ENCODE data around the gene P2RY6.
"Not testable (repeated sequence)": the region's sequence is repeated elsewhere in the genome, so short reads cannot be mapped to it uniquely, and the experiment has no call there.

P2RY6 gene

DNA sequence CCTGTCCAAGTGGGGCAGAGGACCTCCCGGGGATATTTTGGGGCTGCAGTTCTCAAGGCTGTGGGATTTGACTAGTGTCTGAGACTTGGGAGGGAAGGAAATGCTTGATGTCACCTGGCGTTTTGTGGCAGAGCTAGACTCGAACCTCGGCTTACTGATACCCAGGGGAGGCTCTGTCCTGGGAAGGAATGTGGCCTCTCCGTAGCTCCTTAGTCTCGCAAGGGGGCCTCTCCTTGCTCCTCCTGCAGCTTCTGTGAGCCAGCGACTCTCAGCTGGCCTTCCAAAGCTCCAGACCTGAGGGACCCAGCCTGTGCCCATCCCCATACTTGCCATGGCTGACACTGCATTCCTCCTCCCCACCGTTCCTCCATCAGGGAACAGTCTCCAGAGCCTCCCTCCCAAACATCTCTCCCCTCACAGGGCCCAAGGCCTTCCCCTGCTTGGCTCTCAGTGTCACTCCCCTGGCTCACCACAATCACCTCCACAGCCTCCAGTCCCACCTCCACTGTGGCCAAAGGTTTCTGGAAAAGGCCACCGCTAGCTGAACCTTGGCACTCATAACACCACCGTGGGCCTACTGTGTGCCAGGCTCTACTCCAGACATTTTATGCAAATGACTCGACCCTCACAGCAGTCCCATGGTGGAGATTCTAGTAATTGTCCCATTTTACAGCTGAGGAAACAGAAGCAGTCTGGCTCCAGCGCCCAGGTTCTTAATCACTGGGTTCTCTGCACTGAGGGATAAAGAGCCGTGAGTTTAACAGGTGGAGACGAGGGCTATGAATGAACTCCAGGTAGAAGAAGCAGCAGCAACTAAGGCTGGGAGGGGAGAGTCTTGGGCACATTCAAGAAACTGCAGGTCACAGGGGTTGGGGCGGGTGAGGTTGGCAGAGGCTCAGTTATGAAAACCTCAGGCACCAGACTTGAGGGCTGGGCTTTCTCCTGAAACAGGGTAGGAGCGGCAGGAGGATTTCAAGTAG is 42.0 kb upstream of the P2RY6 start:
- H3K36me3 ChIP-seq (ENCODE audit: low read depth), result peaks cover 12% of the 10 kb centered on the region; the same call in 1 of the 2 replicates
- TF ChIP-seq CTCF (IDR thresholded peaks at IDR 0.05; ENCODE audit: poor library complexity, severe bottlenecking), result no peak
- no peaks in the 10 kb centered on the region for H3K9me3 ChIP-seq (ENCODE audit: severe bottlenecking)
- H3K27ac ChIP-seq (ENCODE audit: poor library complexity, severe bottlenecking), result no peak overlapping the region
- H3K4me1 ChIP-seq (ENCODE audit: insufficient read depth, poor library complexity, severe bottlenecking), result peaks cover 16% of the 10 kb centered on the region
- H3K27me3 ChIP-seq (ENCODE audit: insufficient read depth, poor library complexity, severe bottlenecking), result no peaks in the 10 kb centered on the region
- ATAC-seq (ENCODE audit: low read depth) (no peak), DNase-seq (ENCODE audit: low spot score) (peak; percentile 31)
- no peak overlapping the region for H3K4me3 ChIP-seq (ENCODE audit: severe bottlenecking)

DNA sequence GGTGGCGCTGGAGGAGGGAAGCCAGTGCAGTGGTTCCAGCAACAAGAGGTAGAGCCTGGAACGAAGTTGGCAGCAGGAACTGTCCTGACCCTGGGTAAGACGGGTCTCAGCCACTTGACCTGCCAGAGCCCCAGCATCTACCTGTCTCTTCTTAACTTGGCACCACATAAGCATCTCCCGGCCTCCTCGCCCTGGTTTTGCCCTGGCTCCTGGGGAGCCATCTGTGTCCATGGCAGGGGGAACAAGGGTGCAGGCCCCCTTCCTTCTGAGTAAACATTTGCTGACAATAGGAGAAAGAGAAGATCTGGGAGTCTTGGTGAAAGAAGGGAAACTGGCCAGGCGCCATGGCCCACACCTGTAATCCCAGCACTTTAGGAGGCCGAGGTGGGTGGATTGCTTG is 41.2 kb upstream of the P2RY6 start:
- no peak overlapping the region for H3K27ac ChIP-seq (ENCODE audit: poor library complexity, severe bottlenecking)
- no peak for ATAC-seq (ENCODE audit: low read depth)
- peaks cover 16% of the 10 kb centered on the region for H3K4me1 ChIP-seq (ENCODE audit: insufficient read depth, poor library complexity, severe bottlenecking)
- no peaks in the 10 kb centered on the region for H3K27me3 ChIP-seq (ENCODE audit: insufficient read depth, poor library complexity, severe bottlenecking)
- H3K4me3 ChIP-seq (ENCODE audit: severe bottlenecking), result no peak overlapping the region
- no peaks in the 10 kb centered on the region for H3K9me3 ChIP-seq (ENCODE audit: severe bottlenecking)
- peaks cover 12% of the 10 kb centered on the region; the same call in 1 of the 2 replicates for H3K36me3 ChIP-seq (ENCODE audit: low read depth)
- TF ChIP-seq CTCF (IDR thresholded peaks at IDR 0.05; ENCODE audit: poor library complexity, severe bottlenecking), result no peak
- DNase-seq (ENCODE audit: low spot score), result peak; percentile 28

- not testable (repeated sequence) for H3K27me3 ChIP-seq (ENCODE audit: insufficient read depth, poor library complexity, severe bottlenecking); H3K9me3 ChIP-seq (ENCODE audit: severe bottlenecking); H3K27ac ChIP-seq (ENCODE audit: poor library complexity, severe bottlenecking); H3K4me3 ChIP-seq (ENCODE audit: severe bottlenecking); ATAC-seq (ENCODE audit: low read depth)
- Histone ChIP-seq H3K4me1 (ENCODE audit: insufficient read depth, poor library complexity, severe bottlenecking) (peaks cover 12% of the 10 kb centered on the region), H3K36me3 (ENCODE audit: low read depth) (peaks cover 12% of the 10 kb centered on the region; the same call in 1 of the 2 replicates)
- peak; percentile 11 for DNase-seq (ENCODE audit: low spot score)
Measured at GRCh38 chr11:73232487-73232886, 39.7 kb upstream of the P2RY6 start.

- no peaks in the 10 kb centered on the region for H3K27me3 ChIP-seq (ENCODE audit: insufficient read depth, poor library complexity, severe bottlenecking)
- no peaks in the 10 kb centered on the region for H3K9me3 ChIP-seq (ENCODE audit: severe bottlenecking)
- peaks cover 11% of the 10 kb centered on the region for H3K4me1 ChIP-seq (ENCODE audit: insufficient read depth, poor library complexity, severe bottlenecking)
- no peak overlapping the region for H3K27ac ChIP-seq (ENCODE audit: poor library complexity, severe bottlenecking)
- ATAC-seq (ENCODE audit: low read depth), result no peak
- no peak overlapping the region for H3K4me3 ChIP-seq (ENCODE audit: severe bottlenecking)
- no peak for TF ChIP-seq CTCF (IDR thresholded peaks at IDR 0.05; ENCODE audit: poor library complexity, severe bottlenecking)
- peaks cover 12% of the 10 kb centered on the region; the same call in 1 of the 2 replicates for H3K36me3 ChIP-seq (ENCODE audit: low read depth)
- peak; percentile 9 for DNase-seq (ENCODE audit: low spot score)
Measured at GRCh38 chr11:73233211-73233610, 38.9 kb upstream of the P2RY6 start.

DNA sequence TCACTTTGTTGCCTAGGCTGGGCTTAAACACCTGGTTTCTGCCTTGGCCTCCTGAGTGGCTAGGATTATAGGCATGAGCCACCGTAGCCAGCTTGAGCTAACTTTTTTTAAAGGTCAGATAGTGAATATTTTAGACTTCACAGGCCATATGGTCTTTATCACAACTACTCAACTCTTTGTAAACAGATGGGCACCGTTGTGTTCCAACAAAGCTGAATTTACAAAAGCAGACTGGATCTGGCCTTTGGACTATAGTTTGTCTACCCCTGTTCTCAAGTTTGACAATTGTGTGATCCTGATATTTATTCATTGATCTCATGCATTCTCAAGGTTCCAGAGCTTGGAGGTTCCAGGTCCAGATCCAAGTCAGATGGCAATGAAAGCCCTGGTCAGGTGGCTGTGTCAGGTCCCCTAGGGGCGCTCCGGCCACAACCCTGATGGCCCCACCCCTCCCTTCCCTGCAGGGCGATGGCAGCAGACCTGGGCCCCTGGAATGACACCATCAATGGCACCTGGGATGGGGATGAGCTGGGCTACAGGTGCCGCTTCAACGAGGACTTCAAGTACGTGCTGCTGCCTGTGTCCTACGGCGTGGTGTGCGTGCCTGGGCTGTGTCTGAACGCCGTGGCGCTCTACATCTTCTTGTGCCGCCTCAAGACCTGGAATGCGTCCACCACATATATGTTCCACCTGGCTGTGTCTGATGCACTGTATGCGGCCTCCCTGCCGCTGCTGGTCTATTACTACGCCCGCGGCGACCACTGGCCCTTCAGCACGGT is 38.3 kb upstream of the P2RY6 start:
- peak; percentile 42 for DNase-seq (ENCODE audit: low spot score)
- Histone ChIP-seq H3K27me3 (ENCODE audit: insufficient read depth, poor library complexity, severe bottlenecking) (no peaks in the 10 kb centered on the region), H3K36me3 (ENCODE audit: low read depth) (peaks cover 10% of the 10 kb centered on the region; the same call in 1 of the 2 replicates), H3K4me3 (ENCODE audit: severe bottlenecking) (no peak overlapping the region), H3K9me3 (ENCODE audit: severe bottlenecking) (no peaks in the 10 kb centered on the region), H3K27ac (ENCODE audit: poor library complexity, severe bottlenecking) (no peak overlapping the region), H3K4me1 (ENCODE audit: insufficient read depth, poor library complexity, severe bottlenecking) (peaks cover 9% of the 10 kb centered on the region)
- no peak for ATAC-seq (ENCODE audit: low read depth)
- TF ChIP-seq CTCF (IDR thresholded peaks at IDR 0.05; ENCODE audit: poor library complexity, severe bottlenecking), result no peak

Data from RWPE2 (cell line).